MCF 10A (cell line): ENCODE data around the gene LRCOL1. TPM values are rescaled to one million over a fixed set of nuclear protein-coding genes. Genes with fewer than 3 reads are reported as not detected.
A peak's percentile ranks its signal among the peaks of the same experiment; 100 is the strongest.
"Not testable (repeated sequence)": the region's sequence is repeated elsewhere in the genome, so short reads cannot be mapped to it uniquely, and the experiment has no call there.

ENCODE experiments used
- BruUV-seq: library from RNA; stranded (reverse); fragments of 400-500 nt; replicated peaks from 2 replicates; lab custom pipeline; 2021; lab: Mats Ljungman, UMichigan
- CTCF ChIA-PET: fragments of 300-600 bp; sonication (Branson Sonifier 250); formaldehyde crosslinking; extraction: SDS; loops from one replicate; lab custom pipeline; 2021; ENCODE audit warnings: antibody characterized with exemption, inconsistent platforms; lab: Yijun Ruan, JAX
- POLR2A ChIA-PET: fragments of 300-600, 350-650 bp; sonication (Branson Sonifier 250); formaldehyde crosslinking; extraction: SDS; loops from one replicate; lab custom pipeline; 2020; ENCODE audit warnings: antibody characterized with exemption, inconsistent platforms; lab: Yijun Ruan, JAX
- DNase-seq: peaks from one replicate; pipeline ENCODE4 v3.0.0-alpha.2; 2018; ENCODE audit not compliant: unreplicated experiment
- H3K27ac Mint-ChIP-seq: one replicate; pipeline ENCODE4 v1.8.0; 2022; ENCODE audit warnings: mild to moderate bottlenecking, low read depth, mixed read lengths; ENCODE audit not compliant: unreplicated experiment
- H3K27me3 Mint-ChIP-seq: one replicate; pipeline ENCODE4 v1.8.0; 2022; ENCODE audit warnings: mixed read lengths; ENCODE audit not compliant: insufficient read depth, unreplicated experiment
- H3K36me3 Mint-ChIP-seq: one replicate; pipeline ENCODE4 v1.8.0; 2022; ENCODE audit warnings: mild to moderate bottlenecking, moderate library complexity, mixed read lengths; ENCODE audit not compliant: insufficient read depth, unreplicated experiment
- H3K4me1 Mint-ChIP-seq: one replicate; pipeline ENCODE4 v1.8.0; 2022; ENCODE audit warnings: mixed read lengths; ENCODE audit not compliant: insufficient read depth, unreplicated experiment
- H3K4me3 Mint-ChIP-seq: one replicate; pipeline ENCODE4 v1.8.0; 2022; ENCODE audit warnings: mild to moderate bottlenecking, moderate library complexity, mixed read lengths; ENCODE audit not compliant: unreplicated experiment
- H3K9me3 Mint-ChIP-seq: one replicate; pipeline ENCODE4 v1.8.0; 2022; ENCODE audit warnings: mixed read lengths; ENCODE audit not compliant: unreplicated experiment
- intact Hi-C: fragments of 100-400 bp; cut with micrococcal nuclease; formaldehyde crosslinking; loops from 2 replicates; pipeline ENCODE4 v1.14.1; 2022
- total RNA-seq: library from RNA; stranded (reverse); gene quantifications from 2 replicates; pipeline ENCODE4 v1.2.3, GENCODE V29; 2022
- TF ChIP-seq, protein P1 (sequence below): fragments of 200-600 bp; IDR thresholded peaks from one replicate; pipeline ENCODE4 v1.8.0; 2022; ENCODE audit warnings: antibody characterized with exemption, mild to moderate bottlenecking; ENCODE audit not compliant: unreplicated experiment

Gene LRCOL1
- total RNA-seq, 1 experiment from 2014 or later: not detected

DNA sequence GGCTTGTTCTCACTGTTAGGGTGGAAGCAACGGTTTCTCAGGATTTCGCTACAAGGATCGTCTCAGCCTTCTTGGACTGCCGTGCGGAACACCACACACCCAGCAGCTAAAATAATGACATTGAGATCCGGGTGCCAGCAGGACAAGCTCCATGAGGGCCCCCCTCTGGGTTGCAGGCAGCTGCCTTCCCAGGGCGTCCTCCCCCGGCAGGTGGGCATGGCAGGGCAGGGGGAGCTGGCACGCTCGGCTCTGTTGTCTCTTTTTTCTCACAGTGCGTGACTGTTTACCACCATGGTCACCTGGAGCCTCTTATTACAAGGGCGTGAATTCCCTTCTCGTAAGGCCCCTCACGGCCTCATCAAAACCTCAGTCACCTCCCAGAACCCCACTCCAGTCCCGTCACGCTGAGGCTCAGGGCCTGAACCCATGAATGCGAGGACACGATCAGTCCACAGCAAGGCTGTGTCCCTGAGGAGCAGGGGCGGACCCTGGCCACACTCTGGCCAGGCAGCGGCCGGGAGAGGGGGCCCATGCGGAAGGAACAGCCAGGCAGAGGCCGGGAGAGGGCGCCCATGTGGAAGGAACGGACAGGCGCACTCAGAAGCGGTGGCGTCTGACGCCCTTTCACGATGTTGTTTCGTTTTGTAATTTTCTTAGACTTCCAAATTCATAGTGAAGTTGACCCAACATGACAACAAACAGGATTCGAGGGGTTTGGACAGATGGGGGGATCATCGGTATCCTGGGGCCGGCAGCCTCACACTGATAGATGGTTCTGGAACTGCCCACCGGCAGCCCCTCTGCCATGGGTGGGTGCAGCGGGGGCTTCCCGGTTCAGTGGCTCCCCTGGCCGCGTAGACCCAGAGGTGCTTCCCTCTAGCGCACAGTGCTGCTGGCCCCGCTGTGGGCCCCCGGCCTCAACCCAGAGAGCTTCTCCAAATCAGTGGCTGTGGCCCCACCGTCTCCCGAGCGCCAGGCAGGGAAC is 10.0 kb downstream of the LRCOL1 start:
- DNase-seq: peak; percentile 58
- Mint-ChIP-seq H3K4me1 (no peaks in the 10 kb centered on the region), H3K9me3 (no peaks in the 10 kb centered on the region), H3K36me3 (peaks cover 5% of the 10 kb centered on the region), H3K27ac (no peak overlapping the region), H3K27me3 (peaks cover 89% of the 10 kb centered on the region), H3K4me3 (peak overlapping the region; percentile 68)
- TF ChIP-seq, protein P1, sequence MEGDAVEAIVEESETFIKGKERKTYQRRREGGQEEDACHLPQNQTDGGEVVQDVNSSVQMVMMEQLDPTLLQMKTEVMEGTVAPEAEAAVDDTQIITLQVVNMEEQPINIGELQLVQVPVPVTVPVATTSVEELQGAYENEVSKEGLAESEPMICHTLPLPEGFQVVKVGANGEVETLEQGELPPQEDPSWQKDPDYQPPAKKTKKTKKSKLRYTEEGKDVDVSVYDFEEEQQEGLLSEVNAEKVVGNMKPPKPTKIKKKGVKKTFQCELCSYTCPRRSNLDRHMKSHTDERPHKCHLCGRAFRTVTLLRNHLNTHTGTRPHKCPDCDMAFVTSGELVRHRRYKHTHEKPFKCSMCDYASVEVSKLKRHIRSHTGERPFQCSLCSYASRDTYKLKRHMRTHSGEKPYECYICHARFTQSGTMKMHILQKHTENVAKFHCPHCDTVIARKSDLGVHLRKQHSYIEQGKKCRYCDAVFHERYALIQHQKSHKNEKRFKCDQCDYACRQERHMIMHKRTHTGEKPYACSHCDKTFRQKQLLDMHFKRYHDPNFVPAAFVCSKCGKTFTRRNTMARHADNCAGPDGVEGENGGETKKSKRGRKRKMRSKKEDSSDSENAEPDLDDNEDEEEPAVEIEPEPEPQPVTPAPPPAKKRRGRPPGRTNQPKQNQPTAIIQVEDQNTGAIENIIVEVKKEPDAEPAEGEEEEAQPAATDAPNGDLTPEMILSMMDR: peak; percentile 57
- ChIA-PET POLR2A (no interaction called here), CTCF (interaction anchor here (0.6 to 1.3 kb wide), 7 partner anchors 13 to 1679 kb away, joined by 3 to 8 read pairs (median 4); no protein-coding TSS in a partner anchor)
- intact Hi-C loops: loop anchor here (1.0 kb wide), 2 partner anchors 15 to 38 kb away; no protein-coding TSS in a partner anchor
- BruUV-seq: no TSS peak

DNA sequence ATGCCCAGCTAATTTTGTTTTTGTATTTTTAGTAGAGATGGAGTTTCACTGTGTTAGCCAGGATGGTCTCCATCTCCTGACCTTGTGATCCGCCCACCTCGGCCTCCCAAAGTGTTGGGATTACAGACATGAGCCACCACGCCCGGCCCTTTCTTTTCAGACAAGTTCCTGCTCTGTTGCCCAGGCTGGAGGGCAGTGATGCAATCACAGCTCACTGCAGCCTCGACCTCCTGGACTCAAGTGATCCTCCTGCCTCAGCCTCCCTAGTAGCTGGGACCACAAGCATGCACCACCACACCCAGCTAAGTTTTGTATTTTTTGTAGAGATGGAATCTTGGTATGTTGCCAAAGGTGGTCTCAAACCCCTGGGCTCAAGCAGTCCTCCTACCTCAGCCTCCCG is 10.9 kb downstream of the LRCOL1 start:
- intact Hi-C loops, H3K4me3 Mint-ChIP-seq, H3K4me1 Mint-ChIP-seq, H3K27ac Mint-ChIP-seq, DNase-seq, H3K9me3 Mint-ChIP-seq, POLR2A ChIA-PET, H3K36me3 Mint-ChIP-seq, BruUV-seq: not testable (repeated sequence)
- peaks cover 81% of the 10 kb centered on the region for H3K27me3 Mint-ChIP-seq
- CTCF ChIA-PET: interaction anchor here (0.7 to 1.3 kb wide), 6 partner anchors 11 to 185 kb away, joined by 3 to 8 read pairs (median 4); partner anchors contain the start of gene LRCOL1

DNA sequence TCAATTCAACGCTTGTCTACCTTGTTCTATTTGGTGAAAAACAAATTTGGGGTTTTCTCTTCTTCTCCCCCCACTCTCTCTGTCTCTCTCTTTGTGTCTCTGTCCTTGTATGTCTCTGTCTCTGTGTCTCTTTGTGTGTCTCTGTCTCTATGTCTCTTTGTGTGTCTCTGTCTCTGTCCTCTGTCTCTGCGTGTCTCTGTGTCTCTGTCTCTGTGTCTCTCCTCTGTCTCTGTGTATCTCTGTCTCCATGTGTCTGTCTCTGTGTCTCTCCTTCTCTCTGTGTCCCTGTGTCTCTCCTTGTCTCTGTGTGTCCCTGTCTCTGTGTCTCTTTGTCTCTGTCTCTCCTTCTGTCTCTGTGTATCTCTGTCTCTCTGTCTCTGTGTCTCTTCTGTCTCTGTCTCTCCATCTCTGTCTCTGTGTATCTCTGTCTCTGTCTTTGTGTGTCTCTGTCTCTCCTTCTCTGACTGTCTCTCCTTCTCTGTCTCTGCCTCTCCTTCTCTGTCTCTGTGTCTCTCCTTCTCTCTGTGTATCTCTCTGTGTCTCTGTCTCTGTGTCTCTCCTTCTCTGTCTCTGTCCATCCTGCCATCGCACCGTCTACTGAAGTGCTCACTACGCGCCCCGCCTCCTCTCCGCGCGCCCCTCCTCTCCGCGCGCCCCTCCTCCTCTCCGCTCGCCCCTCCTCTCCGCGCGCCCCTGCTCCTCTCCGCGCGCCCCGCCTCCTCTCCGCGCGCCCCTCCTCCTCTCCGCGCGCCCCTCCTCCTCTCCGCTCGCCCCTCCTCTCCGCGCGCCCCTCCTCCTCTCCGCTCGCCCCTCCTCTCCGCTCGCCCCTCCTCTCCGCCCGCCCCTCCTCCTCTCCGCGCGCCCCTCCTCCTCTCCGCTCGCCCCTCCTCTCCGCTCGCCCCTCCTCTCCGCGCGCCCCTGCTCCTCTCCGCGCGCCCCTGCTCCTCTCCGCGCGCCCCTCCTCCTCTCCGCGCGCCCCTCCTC is 12.8 kb downstream of the LRCOL1 start:
- no peak overlapping the region for H3K27ac Mint-ChIP-seq
- ChIA-PET POLR2A (no interaction called here), CTCF (interaction anchor here (0.6 kb wide), 1 partner anchor 1793 kb away, joined by 4 read pairs; no protein-coding TSS in a partner anchor)
- peaks cover 67% of the 10 kb centered on the region for H3K27me3 Mint-ChIP-seq
- no peak overlapping the region for H3K4me3 Mint-ChIP-seq
- no peak for DNase-seq
- no TSS peak for BruUV-seq
- H3K36me3 Mint-ChIP-seq: peaks cover 5% of the 10 kb centered on the region
- no peaks in the 10 kb centered on the region for H3K9me3 Mint-ChIP-seq
- TF ChIP-seq, protein P1: no peak
- intact Hi-C loops: no loop called here
- peaks cover 8% of the 10 kb centered on the region for H3K4me1 Mint-ChIP-seq

DNA sequence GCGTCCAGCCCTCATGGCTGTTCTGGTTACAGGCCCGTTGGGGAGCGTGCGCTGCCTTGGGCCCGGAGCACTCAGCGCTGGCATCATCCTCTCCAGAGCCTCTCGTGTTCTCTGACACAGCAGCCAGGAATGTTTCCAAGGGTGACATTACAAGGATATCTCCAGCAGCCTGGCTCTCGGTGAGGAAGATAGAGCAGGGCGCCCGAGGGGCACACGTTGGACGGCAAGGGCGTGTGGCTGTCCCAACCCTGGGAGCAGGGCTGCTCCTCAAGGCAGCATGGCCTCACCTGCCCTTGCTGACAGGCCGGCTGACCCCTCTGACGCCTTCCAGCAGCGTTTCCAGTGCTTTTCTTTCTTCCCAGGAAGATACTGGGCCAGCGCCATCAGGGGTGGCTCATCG is 14.4 kb downstream of the LRCOL1 start:
- ChIA-PET CTCF (interaction anchor here (0.5 kb wide), 1 partner anchor 676 kb away, joined by 3 read pairs; no protein-coding TSS in a partner anchor), POLR2A (no interaction called here)
- Mint-ChIP-seq H3K27ac (no peak overlapping the region), H3K4me1 (peaks cover 8% of the 10 kb centered on the region), H3K27me3 (peaks cover 51% of the 10 kb centered on the region), H3K36me3 (peaks cover 5% of the 10 kb centered on the region), H3K4me3 (no peak overlapping the region), H3K9me3 (no peaks in the 10 kb centered on the region)
- DNase-seq: no peak
- BruUV-seq: no TSS peak
- TF ChIP-seq, protein P1: no peak
- intact Hi-C loops: no loop called here
